ENCODE data around the gene LNP1. TPM values are rescaled to one million over a fixed set of nuclear protein-coding genes. Genes with fewer than 3 reads are reported as not detected.

The LNP1 gene
- polyA plus RNA-seq, 2 of the 4 experiments (the other 2 are of a cell fraction) = 1.3 to 2.0 TPM

- WGBS (ENCODE audit: missing lambda C conversion rate) = 57% methylated on average over 2 of the region's 2 CpGs
- no peak overlapping the region for H3K4me3 ChIP-seq
- ChIA-PET POLR2A (interaction anchor here (0.5 kb wide), 1 partner anchor 167 kb away, joined by 3 read pairs; no protein-coding TSS in a partner anchor), CTCF (interaction anchor here (0.6 to 3.1 kb wide), 2 partner anchors 134 to 740 kb away, joined by 3 to 14 read pairs; no protein-coding TSS in a partner anchor)
- H3K4me1 ChIP-seq = no peaks in the 10 kb centered on the region
- DNase-seq (ENCODE audit: low read depth in 1 of 2, low spot score in 1 of 2) = no peak
- ATAC-seq = no peak
- no peaks in the 10 kb centered on the region for H3K9me3 ChIP-seq
- TF ChIP-seq CTCF (IDR thresholded peaks at IDR 0.05) (no peak), MAZ (IDR thresholded peaks at IDR 0.05; ENCODE audit: borderline replicate concordance, low read depth, low read length) (no peak), FOSL2 (IDR thresholded peaks at IDR 0.05) (no peak), FOSL2 (CRISPR knock-in tag; IDR thresholded peaks at IDR 0.05) (no peak)
- no peak overlapping the region for H3K27ac ChIP-seq
- FAIRE-seq = no peak
- H3K4me2 ChIP-seq = no peak overlapping the region
Observed at GRCh38 chr3:100455841-100456550, 54.7 kb downstream of the LNP1 start.

- TF ChIP-seq TP53 (CRISPR knock-in tag; IDR thresholded peaks at IDR 0.05) = no peak
- Histone ChIP-seq H3K4me3 (no peak overlapping the region), H3K4me2 (no peak overlapping the region), H3K9me3 (no peaks in the 10 kb centered on the region), H3K27ac (no peak overlapping the region), H3K4me1 (no peaks in the 10 kb centered on the region)
- 44% methylated on average over 1 of the region's 1 CpG for WGBS (ENCODE audit: missing lambda C conversion rate)
- ChIA-PET CTCF (interaction anchor here (0.7 to 3.1 kb wide), 4 partner anchors 15 to 145 kb away, joined by 3 to 14 read pairs (median 4); no protein-coding TSS in a partner anchor), POLR2A (no interaction called here)
- DNase-seq (ENCODE audit: low read depth in 1 of 2, low spot score in 1 of 2) = no peak
- ATAC-seq = no peak
- no peak for FAIRE-seq
Observed at GRCh38 chr3:100456745-100457144, 55.4 kb downstream of the LNP1 start.

- Histone ChIP-seq H3K4me2 (no peak overlapping the region), H3K9me3 (no peaks in the 10 kb centered on the region), H3K27ac (no peak overlapping the region), H3K4me3 (no peak overlapping the region), H3K4me1 (no peaks in the 10 kb centered on the region)
- FAIRE-seq = no peak
- WGBS (ENCODE audit: missing lambda C conversion rate) = 97% methylated on average over 1 of the region's 1 CpG
- no peak for ATAC-seq
- ChIA-PET POLR2A (no interaction called here), CTCF (interaction anchor here (0.6 to 3.1 kb wide), 4 partner anchors 117 to 626 kb away, joined by 3 to 14 read pairs (median 4); no protein-coding TSS in a partner anchor)
- DNase-seq (ENCODE audit: low read depth in 1 of 2, low spot score in 1 of 2) = no peak
- TF ChIP-seq CHD2 (IDR thresholded peaks at IDR 0.05; ENCODE audit: low read length, partially characterized antibody) (no peak), JUN (IDR thresholded peaks at IDR 0.05) (no peak), MAX (IDR thresholded peaks at IDR 0.05) (no peak), HOXB13 (CRISPR knock-in tag; IDR thresholded peaks at IDR 0.05; ENCODE audit: low read depth) (no peak), CTCF (IDR thresholded peaks at IDR 0.05) (no peak), HMGXB4 (CRISPR knock-in tag; IDR thresholded peaks at IDR 0.05; ENCODE audit: borderline replicate concordance) (no peak), NPAS2 (CRISPR knock-in tag; IDR thresholded peaks at IDR 0.05; ENCODE audit: borderline replicate concordance) (no peak), RCOR1 (IDR thresholded peaks at IDR 0.05; ENCODE audit: low read depth, low read length) (no peak), HDAC2 (IDR thresholded peaks at IDR 0.05) (no peak), CBX8 (IDR thresholded peaks at IDR 0.05) (no peak), KDM1A (IDR thresholded peaks at IDR 0.05; ENCODE audit: low read depth) (no peak), MAFK (IDR thresholded peaks at IDR 0.05; ENCODE audit: partially characterized antibody) (no peak), GATA3 (IDR thresholded peaks at IDR 0.05; ENCODE audit: borderline replicate concordance) (no peak), RFX5 (IDR thresholded peaks at IDR 0.05) (no peak), MAZ (IDR thresholded peaks at IDR 0.05; ENCODE audit: borderline replicate concordance, low read depth, low read length) (no peak), FOSB (CRISPR knock-in tag; IDR thresholded peaks at IDR 0.05) (no peak), ATOH8 (CRISPR knock-in tag; IDR thresholded peaks at IDR 0.05; ENCODE audit: low read depth) (no peak), TFCP2L1 (CRISPR knock-in tag; IDR thresholded peaks at IDR 0.05) (no peak), EHMT2 (IDR thresholded peaks at IDR 0.05; ENCODE audit: low read depth) (no peak), RARB (CRISPR knock-in tag; IDR thresholded peaks at IDR 0.05) (no peak)
Observed at GRCh38 chr3:100457811-100458210, 56.5 kb downstream of the LNP1 start.
